Transverse colon (tissue), 4 donors: ENCODE measurements around the gene ATP2B1.

ENCODE experiments used
- CTCF ChIP-seq, 5 experiments: fragments of 200-600 bp in 3 of 5; fragments of 450-650 bp in 2 of 5; sonication (generic) in 3 of 5; IDR thresholded peaks; 1 replicate in 2 of 5; 2 replicates in 3 of 5; pipeline ENCODE4 v1.5.1; 2016 to 2017; ENCODE audit warnings: antibody characterized with exemption in 5 of 5, inconsistent platforms in 3 of 5, mild to moderate bottlenecking in 2 of 5, moderate library complexity in 1 of 5
- EP300 ChIP-seq: sonication (generic); formaldehyde crosslinking; IDR thresholded peaks from one replicate; pipeline ENCODE4 v1.6.1; 2017; ENCODE audit warnings: antibody characterized with exemption, low read depth
- POLR2A ChIP-seq: fragments of 450-650 bp; IDR thresholded peaks from one replicate; pipeline ENCODE4 v1.6.1; 2016; ENCODE audit warnings: antibody characterized with exemption, mild to moderate bottlenecking, moderate library complexity
- POLR2AphosphoS5 ChIP-seq, 3 donors: sonication (generic); formaldehyde crosslinking; IDR thresholded peaks; one replicate each; pipeline ENCODE4 v1.6.1; 2016; ENCODE audit warnings: antibody characterized with exemption in 3 of 3

DNA sequence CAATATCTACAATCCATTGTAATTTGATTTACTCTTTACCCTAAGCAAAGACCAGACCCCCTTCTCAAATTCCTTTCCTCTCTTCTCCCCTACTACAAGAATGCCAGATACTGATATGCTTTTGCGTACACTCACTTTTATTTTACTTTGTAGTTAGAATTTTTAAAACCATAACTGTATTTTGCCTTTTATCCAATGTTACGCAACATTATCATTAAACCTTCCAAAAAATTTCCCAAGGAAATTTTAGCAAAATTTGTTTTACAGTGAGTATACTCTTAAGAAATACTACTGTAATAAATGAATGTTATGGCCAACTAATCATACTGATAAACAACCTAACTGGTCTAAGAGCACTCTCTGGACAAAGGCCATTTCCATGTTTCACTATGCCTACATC lies 22.3 kb downstream of the ATP2B1 start:
- TF ChIP-seq POLR2AphosphoS5 (IDR thresholded peaks at IDR 0.05) (no peak), CTCF (IDR thresholded peaks at IDR 0.05) (no peak), POLR2A (no peak), EP300 (no peak)
